GM10248 (cell line): ENCODE data around the gene ITIH4.

Source experiments
- CTCF ChIA-PET: fragments of 300-600 bp; sonication (Branson Sonifier 250); formaldehyde crosslinking; extraction: SDS; loops from one replicate; lab custom pipeline; 2021; ENCODE audit warnings: antibody characterized with exemption; lab: Yijun Ruan, JAX
- POLR2A ChIA-PET: fragments of 350-650 bp; sonication (Branson Sonifier 250); formaldehyde crosslinking; extraction: SDS; loops from one replicate; lab custom pipeline; 2020; ENCODE audit warnings: antibody characterized with exemption; lab: Yijun Ruan, JAX
- DNase-seq: peaks from one replicate; pipeline ENCODE4 v3.0.0; 2012; ENCODE audit errors: extremely low spot score
- TF ChIP-seq, protein P1 (sequence below): IDR thresholded peaks from 2 replicates; pipeline ENCODE4 v1.5.1; 2012; ENCODE audit warnings: mild to moderate bottlenecking, low read depth; ENCODE audit errors: extremely low read depth, missing control alignments, control extremely low read depth

ITIH4 gene

DNA sequence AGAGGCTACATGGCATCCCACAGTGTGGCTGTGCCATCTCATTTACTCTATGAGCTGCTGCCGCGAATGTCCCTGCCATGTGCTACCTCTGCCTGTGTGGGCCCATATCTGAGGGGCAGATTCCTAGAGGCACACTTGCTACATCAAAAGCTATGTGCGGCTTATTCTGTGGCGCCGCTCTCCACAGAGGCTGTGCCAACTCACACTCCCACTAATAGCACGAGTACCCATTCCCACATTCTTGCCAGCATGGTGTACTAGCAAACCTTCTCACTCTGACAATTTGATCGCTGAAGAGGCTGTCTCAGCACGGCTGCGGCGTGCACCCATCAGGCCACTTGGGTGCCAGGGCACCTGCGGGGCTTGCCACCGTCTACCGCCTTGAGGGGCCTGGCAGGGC is 35.5 kb upstream of the ITIH4 start:
- DNase-seq, result no peak
- TF ChIP-seq, protein P1, sequence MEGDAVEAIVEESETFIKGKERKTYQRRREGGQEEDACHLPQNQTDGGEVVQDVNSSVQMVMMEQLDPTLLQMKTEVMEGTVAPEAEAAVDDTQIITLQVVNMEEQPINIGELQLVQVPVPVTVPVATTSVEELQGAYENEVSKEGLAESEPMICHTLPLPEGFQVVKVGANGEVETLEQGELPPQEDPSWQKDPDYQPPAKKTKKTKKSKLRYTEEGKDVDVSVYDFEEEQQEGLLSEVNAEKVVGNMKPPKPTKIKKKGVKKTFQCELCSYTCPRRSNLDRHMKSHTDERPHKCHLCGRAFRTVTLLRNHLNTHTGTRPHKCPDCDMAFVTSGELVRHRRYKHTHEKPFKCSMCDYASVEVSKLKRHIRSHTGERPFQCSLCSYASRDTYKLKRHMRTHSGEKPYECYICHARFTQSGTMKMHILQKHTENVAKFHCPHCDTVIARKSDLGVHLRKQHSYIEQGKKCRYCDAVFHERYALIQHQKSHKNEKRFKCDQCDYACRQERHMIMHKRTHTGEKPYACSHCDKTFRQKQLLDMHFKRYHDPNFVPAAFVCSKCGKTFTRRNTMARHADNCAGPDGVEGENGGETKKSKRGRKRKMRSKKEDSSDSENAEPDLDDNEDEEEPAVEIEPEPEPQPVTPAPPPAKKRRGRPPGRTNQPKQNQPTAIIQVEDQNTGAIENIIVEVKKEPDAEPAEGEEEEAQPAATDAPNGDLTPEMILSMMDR, result no peak
- ChIA-PET CTCF (no interaction called here), POLR2A (no interaction called here)

- ChIA-PET CTCF (interaction anchor here (1.6 kb wide), 1 partner anchor 15 kb away, joined by 3 read pairs; no protein-coding TSS in a partner anchor), POLR2A (no interaction called here)
- TF ChIP-seq, protein P1, result no peak
- no peak for DNase-seq
Measured at GRCh38 chr3:52860424-52860768, 29.9 kb upstream of the ITIH4 start.

GRCh38 chr3:52859686-52860423 is 29.4 kb upstream of the ITIH4 start:
- TF ChIP-seq, protein P1, result no peak
- no peak for DNase-seq
- CTCF ChIA-PET, result no interaction called here
- POLR2A ChIA-PET, result no interaction called here

DNA sequence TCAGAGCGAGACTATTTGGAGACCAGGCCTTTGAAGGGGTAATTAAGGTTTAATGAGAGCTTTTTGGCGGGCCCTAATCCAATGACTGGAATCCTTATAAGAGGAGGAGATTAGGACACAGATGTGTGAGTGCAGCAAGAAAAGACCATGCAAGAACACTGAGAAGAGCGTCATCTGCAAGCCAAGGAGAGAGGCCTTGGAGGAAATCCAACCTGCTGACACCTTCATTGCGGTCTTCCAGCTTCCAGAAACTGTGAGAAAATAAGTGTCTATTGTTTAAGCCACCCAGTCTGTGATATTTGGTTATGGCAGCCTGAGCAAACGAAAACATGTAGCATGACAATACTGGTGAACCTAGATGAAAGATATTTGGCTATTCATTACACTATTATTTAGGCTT is 27.4 kb upstream of the ITIH4 start:
- POLR2A ChIA-PET, result no interaction called here
- DNase-seq, result no peak
- TF ChIP-seq, protein P1, result no peak
- CTCF ChIA-PET, result interaction anchor here (1.6 kb wide), 1 partner anchor 18 kb away, joined by 3 read pairs; no protein-coding TSS in a partner anchor

GRCh38 chr3:52857133-52857532 is 26.7 kb upstream of the ITIH4 start:
- no peak for DNase-seq
- TF ChIP-seq, protein P1, result no peak
- ChIA-PET POLR2A (no interaction called here), CTCF (interaction anchor here (1.2 to 1.6 kb wide), 2 partner anchors 19 to 74 kb away, joined by 3 to 4 read pairs; no protein-coding TSS in a partner anchor)

DNA sequence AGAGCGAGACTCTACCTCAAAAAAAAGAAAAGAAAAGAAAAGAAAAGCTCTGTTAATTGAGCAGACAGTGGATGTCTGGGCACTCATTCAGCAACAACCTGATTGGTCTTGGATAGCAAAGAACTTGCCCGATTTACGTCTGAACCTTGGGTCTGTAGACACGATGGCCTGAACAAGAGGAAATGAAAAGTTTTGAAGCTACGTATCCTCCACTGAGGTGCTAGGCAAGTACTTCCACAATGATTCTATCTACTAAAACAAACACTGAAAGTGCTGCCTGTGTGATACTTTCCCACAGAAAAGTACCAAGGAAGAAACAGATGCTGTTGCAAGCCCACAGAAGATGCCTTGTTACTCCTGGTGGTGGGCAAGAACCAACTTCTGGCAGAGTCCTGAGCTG is 26.2 kb upstream of the ITIH4 start:
- ChIA-PET POLR2A (no interaction called here), CTCF (interaction anchor here (1.2 to 1.7 kb wide), 2 partner anchors 12 to 75 kb away, joined by 4 read pairs; no protein-coding TSS in a partner anchor)
- TF ChIP-seq, protein P1, result no peak
- DNase-seq, result no peak
